Transverse colon (tissue), 3 donors: Measurements from ENCODE around the gene UTP14C.

Source experiments
- CTCF ChIP-seq, 5 experiments: fragments of 200-600 bp in 3 of 5; fragments of 450-650 bp in 2 of 5; sonication (generic) in 3 of 5; IDR thresholded peaks; 1 replicate in 2 of 5; 2 replicates in 3 of 5; pipeline ENCODE4 v1.5.1; 2016 to 2017; ENCODE audit warnings: antibody characterized with exemption in 5 of 5, inconsistent platforms in 3 of 5, mild to moderate bottlenecking in 2 of 5, moderate library complexity in 1 of 5
- EP300 ChIP-seq: sonication (generic); formaldehyde crosslinking; IDR thresholded peaks from one replicate; pipeline ENCODE4 v1.6.1; 2017; ENCODE audit warnings: antibody characterized with exemption, low read depth

- TF ChIP-seq CTCF (IDR thresholded peaks at IDR 0.05) (peak in 1 of 5 experiments; percentile 14), EP300 (no peak)
These were observed 12.6 kb upstream of the UTP14C start, which contains the start of gene ALG11 for GRCh38 chr13:52011632-52012511.
